Coronary artery (tissue), 2 donors: Measurements from ENCODE around the gene NXPE2.

Source experiments
- DNase-seq: peaks from one replicate; pipeline ENCODE4 v3.0.0-alpha.2; 2017; ENCODE audit warnings: low spot score
- H3K27ac ChIP-seq, 2 donors: fragments of 200-600 bp; sonication (generic); one replicate each; pipeline ENCODE4 v1.5.1; 2016 to 2019
- H3K4me3 ChIP-seq: fragments of 200-600 bp; sonication (generic); 2 replicates; pipeline ENCODE4 v1.5.1; 2016; ENCODE audit warnings: mild to moderate bottlenecking, moderate library complexity
- CTCF ChIP-seq: fragments of 200-600 bp; sonication (generic); IDR thresholded peaks from one replicate; pipeline ENCODE4 v1.5.1; 2019; ENCODE audit warnings: antibody characterized with exemption

NXPE2 gene

GRCh38 chr11:114668109-114668508, 10.2 kb upstream of the NXPE2 start:
- Histone ChIP-seq H3K4me3 (no peak overlapping the region), H3K27ac (no peak overlapping the region)
- TF ChIP-seq CTCF = no peak
- no peak for DNase-seq

GRCh38 chr11:114673661-114674060, 4.7 kb upstream of the NXPE2 start:
- H3K27ac ChIP-seq = no peak overlapping the region
- TF ChIP-seq CTCF = no peak
- DNase-seq = no peak
- H3K4me3 ChIP-seq = no peak overlapping the region

- Histone ChIP-seq H3K4me3 (no peak overlapping the region), H3K27ac (no peak overlapping the region)
- DNase-seq = no peak
- TF ChIP-seq CTCF = no peak
Observed at GRCh38 chr11:114679505-114679904, 1.2 kb downstream of the NXPE2 start.

GRCh38 chr11:114683007-114683406, 4.7 kb downstream of the NXPE2 start:
- TF ChIP-seq CTCF = no peak
- H3K4me3 ChIP-seq = no peak overlapping the region
- no peak overlapping the region for H3K27ac ChIP-seq
- no peak for DNase-seq

- no peak overlapping the region for H3K4me3 ChIP-seq
- H3K27ac ChIP-seq = no peak overlapping the region
- no peak for TF ChIP-seq CTCF
- DNase-seq = no peak
Observed at GRCh38 chr11:114684636-114685035, 6.3 kb downstream of the NXPE2 start.

- H3K4me3 ChIP-seq = no peak overlapping the region
- no peak for DNase-seq
- no peak overlapping the region for H3K27ac ChIP-seq
- TF ChIP-seq CTCF = no peak
Observed at GRCh38 chr11:114685097-114685496, 6.8 kb downstream of the NXPE2 start.

GRCh38 chr11:114705280-114706024, 27.1 kb downstream of the NXPE2 start:
- Histone ChIP-seq H3K27ac (peak overlapping the region in 1 of 2 donors; percentile 41), H3K4me3 (no peak overlapping the region)
- DNase-seq = no peak
- no peak for TF ChIP-seq CTCF
